Spleen (tissue), 11 donors: ENCODE data around the gene SSR3. TPM values are rescaled to one million over a fixed set of nuclear protein-coding genes. Genes with fewer than 3 reads are reported as not detected.
"Not testable (repeated sequence)": the region's sequence is repeated elsewhere in the genome, so short reads cannot be mapped to it uniquely, and the experiment has no call there.

Experiments
- DNase-seq: peaks from one replicate; pipeline ENCODE4 v3.0.0-alpha.2; 2020
- H3K27ac ChIP-seq, 8 donors: fragments of 200-600 bp; sonication (generic) in 7 of 8; 1 replicate in 4 of 8; 2 replicates in 4 of 8; pipeline versions ENCODE4 v1.5.0 to v1.8.0; 2016 to 2021; ENCODE audit warnings: inconsistent platforms in 4 of 8, mild to moderate bottlenecking in 4 of 8, moderate library complexity in 1 of 8
- H3K27me3 ChIP-seq, 7 donors: fragments of 200-600 bp; sonication (generic) in 6 of 7; replicated peaks in 1 of 7; 1 replicate in 4 of 7; 2 replicates in 3 of 7; pipeline versions ENCODE4 v1.5.0 to v1.8.0; 2016 to 2021; ENCODE audit warnings: inconsistent platforms in 3 of 7, mild to moderate bottlenecking in 1 of 7
- H3K36me3 ChIP-seq, 6 donors: fragments of 200-600 bp; sonication (generic) in 5 of 6; 1 replicate in 4 of 6; 2 replicates in 2 of 6; pipeline versions ENCODE4 v1.5.0 to v1.8.0; 2016 to 2021; ENCODE audit warnings: inconsistent platforms in 2 of 6
- H3K4me1 ChIP-seq, 6 donors: fragments of 200-600 bp; sonication (generic) in 5 of 6; 1 replicate in 3 of 6; 2 replicates in 3 of 6; pipeline versions ENCODE4 v1.5.0 to v1.8.0; 2016 to 2021; ENCODE audit warnings: inconsistent platforms in 3 of 6
- H3K4me3 ChIP-seq, 8 donors: fragments of 200-600 bp; sonication (generic) in 7 of 8; 1 replicate in 4 of 8; 2 replicates in 4 of 8; pipeline versions ENCODE4 v1.5.0 to v1.8.0; 2016 to 2021; ENCODE audit warnings: inconsistent platforms in 4 of 8, mild to moderate bottlenecking in 4 of 8, moderate library complexity in 2 of 8
- H3K9me3 ChIP-seq, 8 donors: fragments of 200-600 bp; sonication (generic) in 7 of 8; 1 replicate in 4 of 8; 2 replicates in 4 of 8; pipeline versions ENCODE4 v1.5.0 to v1.8.0; 2016 to 2021; ENCODE audit warnings: inconsistent platforms in 4 of 8
- CTCF ChIP-seq, 11 experiments: fragments of 200-600 bp in 7 of 11; fragments of 450-650 bp in 4 of 11; sonication (generic) in 4 of 11; IDR thresholded peaks in 8 of 11; conservative IDR thresholded peaks in 3 of 11; 1 replicate in 7 of 11; 2 replicates in 4 of 11; pipeline versions ENCODE4 v1.4.0 to v1.8.0; 2016 to 2021; ENCODE audit warnings: antibody characterized with exemption in 11 of 11, inconsistent platforms in 4 of 11, mild to moderate bottlenecking in 1 of 11
- POLR2A ChIP-seq, 3 donors: fragments of 450-650 bp; IDR thresholded peaks; one replicate each; pipeline ENCODE4 v1.5.1; 2017; ENCODE audit warnings: antibody characterized with exemption in 3 of 3, mild to moderate bottlenecking in 1 of 3
- POLR2AphosphoS5 ChIP-seq, 3 donors: sonication (generic); formaldehyde crosslinking; IDR thresholded peaks; one replicate each; pipeline ENCODE4 v1.5.1; 2017; ENCODE audit warnings: antibody characterized with exemption in 3 of 3
- WGBS, 5 donors: extraction: QIAGEN DNeasy Blood & Tissue Kit in 3 of 5; methylation state at CpG; one replicate each; pipeline versions ENCODE4 v1.1.5 to v1.1.7; 2013 to 2018; 5-methylcytosine and 5-hydroxymethylcytosine counted together
- intact Hi-C: fragments of 100-400 bp; cut with DNase I; formaldehyde crosslinking; loops from one replicate; pipeline ENCODE4 v1.15.0; 2023; ENCODE audit warnings: low total_unique reads
- polyA plus RNA-seq, 3 donors: library from polyadenylated mRNA; stranded (reverse); fragments of 200-250 nt; gene quantifications; one replicate each; pipeline ENCODE4 v1.2.1, GENCODE V29; 2013
- total RNA-seq, 7 donors: library from RNA; depleted of rRNA in 3 of 7; stranded (reverse); fragments of >200 nt in 3 of 7; fragmentation: NEBNext Ultra II Directional in 4 of 7; extraction: Animal tissue kit (Norgen Biotek cat#: 25700) in 4 of 7; gene quantifications; one replicate each; pipeline versions ENCODE4 v1.1.0 to v1.2.1, GENCODE V29; 2016 to 2021
- donor health status: healthy with polysubstance abuse.
- donor health status: DM: no; HTN: no; CAD: no; lungs with moderate emphysema.
- donor health status: DM: no; HTN: no; CAD: no.
- donor health status: Bipolar disorder and iron deficiency.
- donor health status: healthy.
- donor health status: DM: no; HTN: no; CAD: no.
- donor health status: DM: yes; HTN: yes; CAD: no.

Gene SSR3
- total and polyA plus RNA-seq, 10 donors, result 36.6 to 123 (median 96.7) TPM

GRCh38 chr3:156598413-156598812 lies 43.5 kb upstream of the SSR3 start:
- H3K27me3 ChIP-seq, result no peaks in the 10 kb centered on the region
- no peaks in the 10 kb centered on the region for H3K36me3 ChIP-seq
- no peak for DNase-seq
- H3K27ac ChIP-seq, result no peak overlapping the region
- 92 to 93% (median 93%) methylated on average over 6 of the region's 6 CpGs for WGBS, 5 donors
- H3K9me3 ChIP-seq, result no peaks in the 10 kb centered on the region
- no peak for TF ChIP-seq POLR2A (IDR thresholded peaks at IDR 0.05)
- no peak for TF ChIP-seq CTCF (IDR thresholded peaks at IDR 0.05 in 8 of 11, conservative IDR thresholded peaks at IDR 0.05 in 3 of 11)
- TF ChIP-seq POLR2AphosphoS5 (IDR thresholded peaks at IDR 0.05), result no peak
- intact Hi-C loops, result no loop called here
- H3K4me3 ChIP-seq, result no peak overlapping the region
- H3K4me1 ChIP-seq, result no peaks in the 10 kb centered on the region

DNA sequence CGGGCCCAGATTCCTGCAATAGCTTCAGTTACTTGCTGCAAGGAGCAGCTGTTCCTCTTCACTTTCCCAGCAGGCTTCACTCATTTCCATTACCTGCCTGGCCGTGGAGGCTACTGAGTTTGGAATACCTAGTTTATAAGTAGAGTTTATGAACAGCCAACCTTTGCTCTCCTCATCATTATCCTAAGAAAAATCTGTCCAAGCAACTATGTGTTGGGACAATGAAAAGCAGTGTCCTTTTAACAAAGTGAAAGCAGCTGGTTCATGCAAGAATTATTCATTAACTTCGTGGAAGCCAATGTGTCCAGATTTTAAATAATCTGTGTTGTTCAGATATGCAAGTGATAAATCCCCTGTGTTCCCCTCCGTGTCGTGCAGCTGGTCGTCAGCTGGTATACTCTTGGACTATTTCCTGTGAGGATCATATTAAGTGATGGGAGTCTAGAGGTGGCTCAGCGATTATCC lies 39.3 kb upstream of the SSR3 start:
- WGBS, 5 donors, result 47 to 54% (median 49%) methylated on average over 7 of the region's 7 CpGs
- H3K4me1 ChIP-seq, result no peaks in the 10 kb centered on the region
- peaks cover 0 to 3% (median 0%) of the 10 kb centered on the region in 8 donors for H3K9me3 ChIP-seq
- H3K4me3 ChIP-seq, result no peak overlapping the region
- TF ChIP-seq POLR2AphosphoS5 (IDR thresholded peaks at IDR 0.05) (no peak), CTCF (IDR thresholded peaks at IDR 0.05 in 8 of 11, conservative IDR thresholded peaks at IDR 0.05 in 3 of 11) (no peak), POLR2A (IDR thresholded peaks at IDR 0.05) (no peak)
- no peak for DNase-seq
- intact Hi-C loops, result no loop called here
- H3K27ac ChIP-seq, result no peak overlapping the region
- H3K27me3 ChIP-seq, result no peaks in the 10 kb centered on the region
- no peaks in the 10 kb centered on the region for H3K36me3 ChIP-seq

GRCh38 chr3:156593814-156594213 lies 38.9 kb upstream of the SSR3 start:
- DNase-seq, result no peak
- no peaks in the 10 kb centered on the region for H3K36me3 ChIP-seq
- TF ChIP-seq POLR2A (IDR thresholded peaks at IDR 0.05), result no peak
- no peak for TF ChIP-seq CTCF (IDR thresholded peaks at IDR 0.05 in 8 of 11, conservative IDR thresholded peaks at IDR 0.05 in 3 of 11)
- TF ChIP-seq POLR2AphosphoS5 (IDR thresholded peaks at IDR 0.05), result no peak
- no peak overlapping the region for H3K27ac ChIP-seq
- intact Hi-C loops, result no loop called here
- no peak overlapping the region for H3K4me3 ChIP-seq
- H3K9me3 ChIP-seq, result peaks cover 0 to 3% (median 0%) of the 10 kb centered on the region in 8 donors
- no peaks in the 10 kb centered on the region for H3K27me3 ChIP-seq
- H3K4me1 ChIP-seq, result peaks cover 0 to 4% (median 0%) of the 10 kb centered on the region in 6 donors

DNA sequence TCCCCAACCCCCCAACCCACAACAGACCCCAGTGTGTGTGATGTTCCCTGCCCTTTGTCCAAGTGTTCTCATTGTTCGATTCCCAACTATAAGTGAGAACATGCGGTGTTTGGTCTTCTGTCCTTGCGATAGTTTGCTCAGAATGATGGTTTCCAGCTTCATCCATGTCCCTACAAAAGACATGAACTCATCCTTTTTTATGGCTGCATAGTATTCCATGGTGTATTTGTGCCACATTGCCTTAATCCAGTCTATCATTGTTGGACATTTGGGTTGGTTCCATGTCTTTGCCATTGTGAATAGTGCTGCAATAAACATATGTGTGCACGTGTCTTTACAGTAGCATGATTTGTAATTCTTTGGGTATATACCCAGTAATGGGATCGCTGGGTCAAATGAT lies 34.9 kb upstream of the SSR3 start:
- DNase-seq, H3K27me3 ChIP-seq, H3K36me3 ChIP-seq, intact Hi-C loops, H3K9me3 ChIP-seq, H3K27ac ChIP-seq, H3K4me3 ChIP-seq: not testable (repeated sequence)
- peaks cover 0 to 29% (median 1%) of the 10 kb centered on the region in 6 donors for H3K4me1 ChIP-seq
- 80 to 92% (median 89%) methylated on average over 5 of the region's 5 CpGs for WGBS, 5 donors

- intact Hi-C loops, result no loop called here
- Histone ChIP-seq H3K4me1 (peaks cover 0 to 29% (median 1%) of the 10 kb centered on the region in 6 donors), H3K36me3 (no peaks in the 10 kb centered on the region), H3K27ac (peak overlapping the region in 6 of 8 donors; percentile 6 to 75 (median 70)), H3K4me3 (no peak overlapping the region), H3K9me3 (peaks cover 0 to 3% (median 0%) of the 10 kb centered on the region in 8 donors), H3K27me3 (no peaks in the 10 kb centered on the region)
- DNase-seq, result no peak
- TF ChIP-seq CTCF (IDR thresholded peaks at IDR 0.05 in 8 of 11, conservative IDR thresholded peaks at IDR 0.05 in 3 of 11) (no peak), POLR2A (IDR thresholded peaks at IDR 0.05) (no peak), POLR2AphosphoS5 (IDR thresholded peaks at IDR 0.05) (no peak)
- 47 to 81% (median 57%) methylated on average over 1 of the region's 1 CpG for WGBS, 5 donors
Observed at GRCh38 chr3:156587760-156588069, 32.8 kb upstream of the SSR3 start.
